ENCODE measurements around the gene TPPP. TPM values are rescaled to one million over a fixed set of nuclear protein-coding genes. Genes with fewer than 3 reads are reported as not detected.
"Not testable (repeated sequence)": the region's sequence is repeated elsewhere in the genome, so short reads cannot be mapped to it uniquely, and the experiment has no call there.

The TPPP gene
- total RNA-seq, 2 donors from 2014 or later, result 12.2 to 15.7 TPM

DNA sequence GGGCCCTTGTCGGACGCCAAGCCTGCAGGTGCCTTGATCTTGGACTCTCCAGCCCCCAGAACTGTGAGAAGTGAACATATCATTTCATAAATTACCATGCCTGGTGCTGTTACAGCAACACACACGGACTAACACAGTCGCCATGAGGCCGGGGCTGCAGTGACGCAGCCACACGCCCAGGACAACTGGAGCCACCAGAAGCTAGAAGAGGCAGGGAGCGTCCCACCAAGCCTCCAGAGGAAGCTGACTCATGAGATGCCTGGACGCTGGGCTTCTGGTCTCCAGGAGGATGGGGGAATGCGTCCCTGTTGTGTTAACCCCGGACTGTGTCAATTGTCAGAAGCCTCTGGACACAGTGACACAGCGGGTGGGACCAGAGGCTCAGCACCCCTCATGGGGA, 6.2 kb downstream of the TPPP start:
- not testable (repeated sequence) for H3K36me3 ChIP-seq; H3K4me3 ChIP-seq; H3K4me1 ChIP-seq; DNase-seq (ENCODE audit: low spot score); H3K27me3 ChIP-seq; H3K9me3 ChIP-seq; H3K27ac ChIP-seq

DNA sequence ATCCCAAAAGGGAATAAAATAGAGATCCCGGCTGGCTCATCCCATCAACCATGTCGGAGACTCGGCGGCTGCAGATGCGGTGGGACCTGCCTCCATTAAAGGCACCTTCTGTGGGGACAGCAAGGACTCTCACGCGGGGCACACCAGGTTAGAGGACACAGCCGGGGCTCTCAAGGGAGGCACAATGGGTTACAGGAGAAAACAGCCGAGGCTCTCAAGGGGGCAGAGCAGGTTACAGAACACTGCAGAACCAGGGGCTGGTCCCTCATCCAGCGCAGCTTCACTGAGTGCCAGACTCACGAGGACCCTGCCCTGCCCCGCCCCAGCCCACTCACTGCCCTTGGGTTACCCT, 7.0 kb downstream of the TPPP start:
- not testable (repeated sequence) for H3K36me3 ChIP-seq; DNase-seq (ENCODE audit: low spot score); H3K27me3 ChIP-seq; H3K27ac ChIP-seq; H3K4me3 ChIP-seq; H3K4me1 ChIP-seq; H3K9me3 ChIP-seq

DNA sequence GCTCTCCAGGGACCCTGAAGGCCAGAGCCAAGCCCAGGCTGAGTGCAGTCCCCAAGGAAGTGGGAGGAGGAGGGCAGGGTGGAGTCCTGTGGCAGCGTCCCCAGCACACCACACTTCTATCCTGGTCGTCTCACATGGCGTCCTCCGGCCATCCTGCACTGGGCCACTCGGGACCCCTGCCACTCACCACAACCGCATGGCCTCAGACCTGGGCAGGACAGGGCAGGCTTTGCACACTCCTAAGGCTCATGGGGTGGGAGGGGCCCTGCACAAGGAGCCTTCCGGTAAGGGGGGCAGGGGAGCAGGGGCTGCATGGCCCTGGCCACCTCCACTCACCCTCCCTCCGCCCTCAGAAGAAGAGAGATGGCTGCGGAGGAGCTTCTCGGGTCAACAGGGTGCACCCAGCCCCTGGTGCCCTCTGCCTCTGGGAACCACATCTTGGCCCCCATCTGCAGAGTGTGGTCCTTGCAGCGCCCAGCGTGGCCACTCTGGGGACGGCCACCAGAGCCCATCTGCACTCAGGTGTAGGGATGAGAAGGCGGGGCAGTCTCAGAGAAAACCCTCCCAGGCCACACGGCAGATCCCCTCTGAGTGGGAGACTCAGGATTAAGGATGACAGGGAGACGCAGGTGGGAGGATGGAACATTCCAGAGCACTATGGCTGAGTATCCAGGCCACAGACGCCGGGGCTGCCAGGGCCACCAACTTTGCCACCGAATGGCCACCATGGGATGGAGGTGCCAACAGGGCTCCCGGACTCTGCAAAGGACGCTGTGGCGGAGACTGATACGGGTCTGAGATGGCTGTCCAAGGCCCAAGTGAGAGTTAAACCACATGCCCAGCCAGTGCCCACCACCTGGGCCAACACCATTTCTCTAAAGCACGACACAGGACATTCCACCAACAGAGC, 7.6 kb downstream of the TPPP start:
- no peaks in the 10 kb centered on the region for H3K27me3 ChIP-seq
- TF ChIP-seq, protein P1, sequence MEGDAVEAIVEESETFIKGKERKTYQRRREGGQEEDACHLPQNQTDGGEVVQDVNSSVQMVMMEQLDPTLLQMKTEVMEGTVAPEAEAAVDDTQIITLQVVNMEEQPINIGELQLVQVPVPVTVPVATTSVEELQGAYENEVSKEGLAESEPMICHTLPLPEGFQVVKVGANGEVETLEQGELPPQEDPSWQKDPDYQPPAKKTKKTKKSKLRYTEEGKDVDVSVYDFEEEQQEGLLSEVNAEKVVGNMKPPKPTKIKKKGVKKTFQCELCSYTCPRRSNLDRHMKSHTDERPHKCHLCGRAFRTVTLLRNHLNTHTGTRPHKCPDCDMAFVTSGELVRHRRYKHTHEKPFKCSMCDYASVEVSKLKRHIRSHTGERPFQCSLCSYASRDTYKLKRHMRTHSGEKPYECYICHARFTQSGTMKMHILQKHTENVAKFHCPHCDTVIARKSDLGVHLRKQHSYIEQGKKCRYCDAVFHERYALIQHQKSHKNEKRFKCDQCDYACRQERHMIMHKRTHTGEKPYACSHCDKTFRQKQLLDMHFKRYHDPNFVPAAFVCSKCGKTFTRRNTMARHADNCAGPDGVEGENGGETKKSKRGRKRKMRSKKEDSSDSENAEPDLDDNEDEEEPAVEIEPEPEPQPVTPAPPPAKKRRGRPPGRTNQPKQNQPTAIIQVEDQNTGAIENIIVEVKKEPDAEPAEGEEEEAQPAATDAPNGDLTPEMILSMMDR (IDR thresholded peaks at IDR 0.05), result no peak
- no peak for DNase-seq (ENCODE audit: low spot score)

DNA sequence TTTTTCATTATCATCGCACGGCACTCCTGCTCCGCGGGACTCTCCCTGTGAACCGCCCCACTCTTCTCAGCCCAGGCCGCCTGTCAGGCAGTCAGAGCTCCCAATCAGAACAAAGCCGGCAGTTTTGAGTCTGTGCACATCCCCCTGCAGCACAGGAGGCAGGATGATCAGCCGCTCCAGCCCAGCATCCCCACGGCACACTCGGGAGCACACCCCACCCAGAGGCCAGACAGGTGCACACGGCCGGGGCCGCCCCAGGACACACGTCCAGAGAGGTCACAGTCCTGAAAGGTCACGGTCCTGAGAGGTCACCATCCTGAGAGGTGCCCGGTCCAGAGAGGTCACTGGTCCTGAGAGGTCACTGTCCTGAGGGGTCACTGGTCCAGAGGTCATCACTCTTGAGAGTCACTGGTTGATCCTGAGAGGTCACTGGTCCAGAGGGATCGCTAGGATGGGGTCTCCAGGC, 8.4 kb downstream of the TPPP start:
- no peak overlapping the region for H3K4me3 ChIP-seq
- DNase-seq (ENCODE audit: low spot score), result no peak
- no peaks in the 10 kb centered on the region for H3K9me3 ChIP-seq
- no peaks in the 10 kb centered on the region for H3K36me3 ChIP-seq
- TF ChIP-seq, protein P1 (IDR thresholded peaks at IDR 0.05), result no peak
- H3K4me1 ChIP-seq, result peaks cover 0 to 3% of the 10 kb centered on the region in 2 donors
- no peak overlapping the region for H3K27ac ChIP-seq
- no peaks in the 10 kb centered on the region for H3K27me3 ChIP-seq

More for the DNA sequence above, 7.6 kb downstream of the TPPP start:
- no peaks in the 10 kb centered on the region for H3K9me3 ChIP-seq
- no peaks in the 10 kb centered on the region for H3K36me3 ChIP-seq
- H3K4me3 ChIP-seq, result no peak overlapping the region
- H3K4me1 ChIP-seq, result peaks cover 0 to 3% of the 10 kb centered on the region in 2 donors
- H3K27ac ChIP-seq, result no peak overlapping the region

DNA sequence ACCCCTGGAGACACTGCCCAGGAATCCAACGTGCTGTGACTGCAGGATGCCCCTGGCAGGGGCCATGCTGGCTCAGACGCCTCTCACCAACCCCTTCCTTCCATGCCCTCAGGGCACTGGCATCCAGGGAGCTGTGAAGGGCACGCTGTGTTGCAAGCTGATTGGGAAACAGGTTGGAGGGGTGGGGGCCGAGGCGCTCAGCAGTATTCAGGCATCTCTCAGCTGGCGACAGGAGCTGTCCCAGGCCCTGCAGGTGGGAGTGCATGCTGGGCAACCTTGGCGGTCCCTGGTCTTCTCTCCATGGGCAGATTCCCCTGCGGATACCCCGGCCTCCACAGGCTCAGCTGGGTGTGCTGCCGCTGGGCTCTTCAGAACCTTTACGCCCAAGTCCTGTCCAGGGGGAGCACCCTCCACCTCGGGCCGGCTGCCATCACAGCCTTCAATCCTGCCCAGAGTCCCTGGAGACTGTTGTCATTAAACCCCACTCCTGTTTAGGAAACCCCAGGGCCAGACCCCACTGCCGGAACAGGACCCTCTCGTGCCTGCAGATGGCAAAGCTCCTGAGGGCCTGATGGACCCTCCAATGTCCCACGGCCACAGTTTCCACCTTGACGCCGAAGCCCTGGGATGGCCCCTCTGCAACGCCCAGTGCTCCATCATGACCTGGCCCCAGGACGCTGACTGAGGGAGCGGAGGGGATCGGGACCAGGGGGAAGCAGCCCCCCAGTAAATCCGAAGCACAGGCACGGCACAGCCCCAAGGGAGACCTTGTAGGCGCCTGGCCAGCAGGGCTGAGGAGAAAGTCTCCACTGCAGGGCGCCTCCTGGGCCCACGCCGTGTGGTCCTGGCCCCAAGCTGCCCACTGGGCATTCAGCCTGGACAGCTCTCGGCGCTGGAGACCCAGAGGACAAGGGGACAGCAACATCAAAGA, 9.3 kb downstream of the TPPP start:
- Histone ChIP-seq H3K4me3 (no peak overlapping the region), H3K36me3 (no peaks in the 10 kb centered on the region), H3K27ac (peak overlapping the region in 1 of 2 donors; percentile 41), H3K9me3 (no peaks in the 10 kb centered on the region), H3K4me1 (peaks cover 0 to 3% of the 10 kb centered on the region in 2 donors), H3K27me3 (no peaks in the 10 kb centered on the region)
- TF ChIP-seq, protein P1 (IDR thresholded peaks at IDR 0.05), result no peak
- DNase-seq (ENCODE audit: low spot score), result no peak

DNA sequence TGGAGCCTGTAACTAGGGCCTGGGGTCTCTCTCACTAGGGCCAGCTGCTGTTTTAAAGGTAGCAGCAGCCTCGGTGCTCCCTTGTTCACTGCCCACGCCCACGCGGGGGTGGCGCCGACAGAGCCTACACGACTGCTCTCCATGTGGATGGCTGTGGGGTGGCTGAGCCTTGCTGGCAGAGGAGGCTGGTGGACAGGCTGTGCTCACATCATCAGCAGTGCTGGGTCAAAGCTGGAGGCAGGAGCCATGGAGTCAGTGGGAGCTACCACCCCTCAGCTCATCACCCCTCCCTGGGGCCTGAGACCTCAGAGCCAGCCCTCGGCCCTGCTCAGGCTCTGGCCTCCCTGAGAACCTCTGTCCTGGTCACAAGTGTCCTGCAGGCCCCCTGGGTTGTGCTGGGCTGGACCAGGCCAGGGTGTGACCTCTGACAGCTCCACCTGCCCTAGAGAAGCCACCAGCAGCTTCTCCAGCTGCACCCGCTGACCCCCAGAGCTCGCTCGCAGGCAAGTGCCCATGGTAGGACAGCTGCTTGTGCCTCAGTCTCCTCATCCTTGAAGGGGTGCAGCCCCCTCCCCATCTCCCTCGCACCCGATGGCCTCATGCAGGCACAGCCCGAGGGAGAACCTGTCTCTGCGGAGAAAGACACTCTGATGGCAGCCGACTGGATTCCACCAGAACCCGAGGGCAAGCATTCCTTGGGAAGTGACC, 10.3 kb downstream of the TPPP start:
- not testable (repeated sequence) for H3K4me3 ChIP-seq; H3K9me3 ChIP-seq; H3K27me3 ChIP-seq; H3K36me3 ChIP-seq; DNase-seq (ENCODE audit: low spot score); H3K4me1 ChIP-seq
- peak overlapping the region in 1 of 2 donors; percentile 41 for H3K27ac ChIP-seq

DNA sequence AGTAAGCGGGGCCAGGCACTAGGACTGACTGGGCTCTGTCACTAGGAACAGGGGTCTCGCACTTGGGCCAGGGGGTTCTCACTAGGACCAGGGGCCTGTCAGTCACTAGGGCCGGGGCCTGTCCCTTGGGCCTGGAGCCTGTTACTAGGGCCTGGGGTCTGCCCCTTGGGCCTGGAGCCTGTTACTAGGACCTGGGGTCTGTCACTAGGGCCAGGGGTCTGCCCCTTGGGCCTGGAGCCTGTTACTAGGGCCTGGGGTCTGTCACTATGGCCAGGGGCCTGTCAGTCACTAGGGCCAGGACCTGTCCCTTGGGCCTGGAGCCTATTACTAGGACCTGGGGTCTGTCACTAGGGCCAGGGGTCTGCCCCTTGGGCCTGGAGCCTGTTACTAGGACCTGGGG, 10.9 kb downstream of the TPPP start:
- not testable (repeated sequence) for H3K9me3 ChIP-seq; DNase-seq (ENCODE audit: low spot score); H3K36me3 ChIP-seq; H3K4me3 ChIP-seq; H3K27me3 ChIP-seq; H3K4me1 ChIP-seq
- H3K27ac ChIP-seq, result peak overlapping the region in 1 of 2 donors; percentile 41

DNA sequence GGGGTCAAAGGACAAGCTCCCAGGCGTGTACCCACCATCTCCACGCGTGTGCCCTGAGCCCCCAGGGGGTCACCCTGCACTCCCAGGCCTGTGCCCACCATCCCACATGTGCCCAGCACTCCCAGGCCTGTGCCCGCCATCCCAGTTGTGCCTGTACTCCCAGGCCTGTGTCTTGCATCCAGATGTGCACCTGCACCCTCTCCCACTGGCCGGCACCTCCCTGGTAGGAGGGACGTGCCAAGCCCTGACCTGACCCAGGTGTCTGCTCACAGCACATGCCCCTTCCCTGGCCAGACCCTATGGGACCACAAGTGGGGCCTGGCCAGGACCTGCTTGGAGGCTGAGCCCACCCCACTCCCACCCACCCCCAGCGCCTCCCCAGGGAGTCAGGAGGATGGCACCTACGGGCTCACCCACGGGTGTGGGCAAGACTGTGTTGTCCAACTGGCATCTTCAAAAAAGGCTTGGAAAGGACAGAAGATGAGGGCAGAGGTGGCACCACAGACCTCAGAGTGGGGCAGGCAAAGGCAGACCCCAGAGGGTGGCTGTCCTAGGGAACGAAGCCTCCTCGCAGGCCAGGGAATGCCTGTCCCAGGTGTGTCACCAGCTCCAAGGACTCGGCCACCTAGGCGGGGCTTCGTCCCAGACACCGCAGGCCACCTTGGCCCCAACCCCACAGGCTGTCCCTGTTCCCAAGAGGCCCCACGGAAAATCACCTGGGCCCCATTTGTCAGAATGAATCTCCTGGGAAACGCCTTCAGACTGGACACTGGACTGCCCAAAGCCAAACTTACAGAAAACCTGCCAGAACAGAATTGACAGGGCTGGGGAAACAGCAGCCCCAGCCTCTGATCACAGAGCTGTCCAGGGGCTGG, 11.6 kb downstream of the TPPP start:
- not testable (repeated sequence) for H3K4me1 ChIP-seq; H3K4me3 ChIP-seq; H3K9me3 ChIP-seq; DNase-seq (ENCODE audit: low spot score); H3K36me3 ChIP-seq; H3K27ac ChIP-seq; H3K27me3 ChIP-seq

DNA sequence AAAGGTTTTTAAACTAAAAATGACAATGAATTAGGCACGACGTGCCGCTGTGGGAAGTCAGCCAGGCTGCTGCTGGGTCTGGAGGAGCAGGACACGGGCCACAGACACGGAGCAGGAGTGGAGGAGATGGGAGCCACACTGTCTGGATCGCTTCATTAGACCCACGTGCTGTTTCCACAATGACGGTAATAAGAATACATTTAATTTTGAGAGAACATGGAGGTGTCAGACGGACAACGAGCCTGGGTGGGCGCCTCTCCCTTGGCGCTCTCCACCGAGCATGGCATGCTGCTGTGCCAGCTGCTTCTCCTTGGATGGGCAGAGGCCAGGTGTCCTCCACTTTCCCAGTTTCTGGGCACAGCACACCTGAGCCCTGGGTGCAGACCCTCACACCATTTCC, 12.3 kb downstream of the TPPP start:
- not testable (repeated sequence) for H3K9me3 ChIP-seq; H3K4me1 ChIP-seq; DNase-seq (ENCODE audit: low spot score)

More for the DNA sequence above, 12.3 kb downstream of the TPPP start:
- not testable (repeated sequence) for H3K27me3 ChIP-seq, H3K27ac ChIP-seq, H3K36me3 ChIP-seq, H3K4me3 ChIP-seq
